GM12878 (cell line): ENCODE measurements around the gene AMH.

ENCODE experiments used
- E2F4 ChIP-seq: IDR thresholded peaks from 2 replicates; pipeline ENCODE4 v1.6.1; 2012; ENCODE audit warnings: low read depth, low read length, improper control_type of control experiment
- EZH2 ChIP-seq: IDR thresholded peaks from 2 replicates; pipeline ENCODE4 v1.6.1; 2012; ENCODE audit warnings: low read depth, mild to moderate bottlenecking, control low read depth, inconsistent platforms, low read length, borderline replicate concordance; ENCODE audit not compliant: control insufficient read depth
- HDGF ChIP-seq: fragments of 450-650 bp; IDR thresholded peaks from 2 replicates; pipeline ENCODE4 v1.6.1; 2016; ENCODE audit warnings: antibody characterized with exemption
- MAX ChIP-seq: IDR thresholded peaks from 2 replicates; pipeline ENCODE4 v1.6.1; 2012; ENCODE audit warnings: low read depth, low read length, improper control_type of control experiment
- MEF2A ChIP-seq: IDR thresholded peaks from 2 replicates; pipeline ENCODE4 v1.6.1; 2011; ENCODE audit warnings: low read depth, mild to moderate bottlenecking, low read length, moderate library complexity; ENCODE audit not compliant: insufficient read depth
- NFYA ChIP-seq: IDR thresholded peaks from 2 replicates; pipeline ENCODE4 v1.6.1; 2011; ENCODE audit warnings: low read depth, mild to moderate bottlenecking, low read length, improper control_type of control experiment, borderline replicate concordance
- POLR2A ChIP-seq: IDR thresholded peaks from 2 replicates; pipeline ENCODE4 v1.6.1; 2011; ENCODE audit warnings: low read depth, mild to moderate bottlenecking, low read length
- RCOR1 ChIP-seq: conservative IDR thresholded peaks from 2 replicates; pipeline ENCODE4 v1.6.1; 2012; ENCODE audit warnings: low read depth, low read length, improper control_type of control experiment
- SMC3 ChIP-seq: IDR thresholded peaks from 2 replicates; pipeline ENCODE4 v1.6.1; 2011; ENCODE audit warnings: low read length, improper control_type of control experiment, borderline replicate concordance
- TF ChIP-seq, protein P1 (sequence below), 3 experiments: IDR thresholded peaks in 2 of 3; conservative IDR thresholded peaks in 1 of 3; 2 replicates each; pipeline ENCODE4 v1.5.1; 2011; ENCODE audit warnings: low read depth in 3 of 3, low read length in 3 of 3, mild to moderate bottlenecking in 3 of 3, control low read depth in 2 of 3, moderate library complexity in 2 of 3, inconsistent platforms in 1 of 3, mixed read lengths in 1 of 3; ENCODE audit not compliant: control insufficient read depth in 2 of 3, insufficient read depth in 1 of 3; ENCODE audit errors: extremely low read depth in 1 of 3
- TF ChIP-seq, protein P2 (sequence below): IDR thresholded peaks from 2 replicates; pipeline ENCODE4 v1.6.1; 2011; ENCODE audit warnings: borderline replicate concordance, low read depth, mild to moderate bottlenecking, moderate library complexity, low read length; ENCODE audit not compliant: insufficient read depth, poor library complexity, severe bottlenecking

DNA sequence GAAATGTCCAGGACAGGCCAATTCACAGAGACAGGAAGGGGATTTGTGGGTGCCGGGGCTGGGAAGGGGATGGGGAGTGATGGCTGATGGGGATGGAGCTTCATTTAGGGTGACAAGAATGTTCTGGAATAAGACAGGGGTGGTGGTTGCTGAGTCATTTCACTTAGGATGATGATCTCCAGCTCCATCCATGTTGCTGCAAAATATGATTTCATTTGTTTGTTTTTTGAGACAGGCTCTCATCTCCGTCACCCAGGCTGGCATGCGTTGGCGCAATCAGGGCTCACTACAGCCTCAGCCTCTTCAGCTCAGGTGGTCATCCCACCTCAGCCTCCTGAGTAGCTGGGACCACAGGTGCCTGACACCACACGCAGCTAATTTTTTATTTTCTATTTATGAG, 10.2 kb downstream of the AMH start:
- TF ChIP-seq SMC3 (no peak), POLR2A (no peak), MAX (no peak), HDGF (no peak), E2F4 (no peak), EZH2 (no peak), RCOR1 (no peak), NFYA (no peak), MEF2A (no peak)
- TF ChIP-seq, protein P1, sequence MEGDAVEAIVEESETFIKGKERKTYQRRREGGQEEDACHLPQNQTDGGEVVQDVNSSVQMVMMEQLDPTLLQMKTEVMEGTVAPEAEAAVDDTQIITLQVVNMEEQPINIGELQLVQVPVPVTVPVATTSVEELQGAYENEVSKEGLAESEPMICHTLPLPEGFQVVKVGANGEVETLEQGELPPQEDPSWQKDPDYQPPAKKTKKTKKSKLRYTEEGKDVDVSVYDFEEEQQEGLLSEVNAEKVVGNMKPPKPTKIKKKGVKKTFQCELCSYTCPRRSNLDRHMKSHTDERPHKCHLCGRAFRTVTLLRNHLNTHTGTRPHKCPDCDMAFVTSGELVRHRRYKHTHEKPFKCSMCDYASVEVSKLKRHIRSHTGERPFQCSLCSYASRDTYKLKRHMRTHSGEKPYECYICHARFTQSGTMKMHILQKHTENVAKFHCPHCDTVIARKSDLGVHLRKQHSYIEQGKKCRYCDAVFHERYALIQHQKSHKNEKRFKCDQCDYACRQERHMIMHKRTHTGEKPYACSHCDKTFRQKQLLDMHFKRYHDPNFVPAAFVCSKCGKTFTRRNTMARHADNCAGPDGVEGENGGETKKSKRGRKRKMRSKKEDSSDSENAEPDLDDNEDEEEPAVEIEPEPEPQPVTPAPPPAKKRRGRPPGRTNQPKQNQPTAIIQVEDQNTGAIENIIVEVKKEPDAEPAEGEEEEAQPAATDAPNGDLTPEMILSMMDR (IDR thresholded peaks at IDR 0.05 in 2 of 3, conservative IDR thresholded peaks at IDR 0.05 in 1 of 3; ENCODE audit: control insufficient read depth in 2 of 3, extremely low read depth in 1 of 3, insufficient read depth in 1 of 3, low read depth in 3 of 3, low read length in 3 of 3) = no peak
- TF ChIP-seq, protein P2, sequence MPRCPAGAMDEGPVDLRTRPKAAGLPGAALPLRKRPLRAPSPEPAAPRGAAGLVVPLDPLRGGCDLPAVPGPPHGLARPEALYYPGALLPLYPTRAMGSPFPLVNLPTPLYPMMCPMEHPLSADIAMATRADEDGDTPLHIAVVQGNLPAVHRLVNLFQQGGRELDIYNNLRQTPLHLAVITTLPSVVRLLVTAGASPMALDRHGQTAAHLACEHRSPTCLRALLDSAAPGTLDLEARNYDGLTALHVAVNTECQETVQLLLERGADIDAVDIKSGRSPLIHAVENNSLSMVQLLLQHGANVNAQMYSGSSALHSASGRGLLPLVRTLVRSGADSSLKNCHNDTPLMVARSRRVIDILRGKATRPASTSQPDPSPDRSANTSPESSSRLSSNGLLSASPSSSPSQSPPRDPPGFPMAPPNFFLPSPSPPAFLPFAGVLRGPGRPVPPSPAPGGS = no peak
